Mesothelial cell of epicardium (in vitro differentiated cells): ENCODE measurements around the gene CCN5. TPM values are rescaled to one million over a fixed set of nuclear protein-coding genes. Genes with fewer than 3 reads are reported as not detected.

Experiments
- DNase-seq, 2 experiments: peaks; one replicate each; pipeline ENCODE4 v3.0.0; 2021; ENCODE audit warnings: low spot score in 2 of 2; ENCODE audit not compliant: unreplicated experiment in 2 of 2
- H3K27ac Mint-ChIP-seq: 2 replicates; pipeline ENCODE4 v1.8.0; 2021; ENCODE audit warnings: mixed read lengths
- H3K27me3 Mint-ChIP-seq: 2 replicates; pipeline ENCODE4 v1.8.0; 2021; ENCODE audit warnings: low read depth, mixed read lengths
- H3K36me3 Mint-ChIP-seq: 2 replicates; pipeline ENCODE4 v1.8.0; 2021; ENCODE audit warnings: mixed read lengths
- H3K4me1 Mint-ChIP-seq: 2 replicates; pipeline ENCODE4 v1.8.0; 2021; ENCODE audit warnings: mixed read lengths
- H3K4me3 Mint-ChIP-seq: 2 replicates; pipeline ENCODE4 v1.8.0; 2021; ENCODE audit warnings: mild to moderate bottlenecking, moderate library complexity, mixed read lengths
- H3K9me3 Mint-ChIP-seq: 2 replicates; pipeline ENCODE4 v1.8.0; 2021; ENCODE audit warnings: mixed read lengths
- CTCF ChIP-seq: fragments of 200-600 bp; sonication (generic); IDR thresholded peaks from one replicate; pipeline ENCODE4 v1.5.0; 2021; ENCODE audit warnings: antibody characterized with exemption; ENCODE audit not compliant: unreplicated experiment
- total RNA-seq: library from RNA; stranded (reverse); gene quantifications from 3 replicates; pipeline ENCODE4 v1.2.1, GENCODE V29; 2021

Gene CCN5
- total RNA-seq, 1 donor from 2014 or later = not detected

DNA sequence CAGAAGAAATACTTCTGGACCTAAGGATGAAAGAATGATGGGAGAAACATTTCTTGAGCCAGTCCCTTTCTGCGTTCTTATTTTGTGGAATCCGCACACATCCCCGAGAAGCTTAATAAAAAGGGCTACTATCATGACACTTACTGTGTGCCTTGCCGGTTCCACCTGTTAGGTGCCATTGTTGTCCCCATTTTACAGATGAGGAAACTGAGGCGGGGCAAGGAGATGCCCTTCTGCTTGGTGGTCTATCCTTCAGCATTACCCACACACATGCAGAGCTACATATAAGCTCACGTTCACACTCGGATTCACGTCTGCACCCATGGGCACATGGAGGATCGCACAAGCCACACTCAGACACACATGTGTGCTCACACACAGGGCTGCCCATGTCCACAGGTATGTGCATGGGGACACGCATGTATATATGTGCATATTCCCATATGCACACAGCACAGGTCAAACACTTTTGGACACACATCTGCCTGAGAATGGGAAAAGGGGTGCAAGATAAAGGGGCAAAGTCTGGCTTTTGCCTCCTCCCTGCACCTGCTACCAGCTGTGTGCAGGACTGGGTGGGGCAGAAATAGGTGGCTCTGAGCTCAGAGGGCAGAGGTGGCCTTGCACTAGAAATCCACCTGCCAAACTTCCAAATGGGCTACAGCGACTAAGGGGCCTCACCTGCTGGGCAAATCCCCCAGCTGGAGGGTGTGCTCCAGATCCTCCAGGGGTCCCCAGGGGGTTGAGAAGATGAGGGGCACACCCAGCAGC lies 33.2 kb upstream of the CCN5 start:
- TF ChIP-seq CTCF = no peak
- no peak for DNase-seq
- Mint-ChIP-seq H3K36me3 (no peaks in the 10 kb centered on the region), H3K9me3 (no peaks in the 10 kb centered on the region), H3K4me3 (no peak overlapping the region), H3K4me1 (peaks cover 17% of the 10 kb centered on the region), H3K27ac (no peak overlapping the region), H3K27me3 (no peaks in the 10 kb centered on the region)

GRCh38 chr20:44683263-44684046 lies 31.7 kb upstream of the CCN5 start:
- Mint-ChIP-seq H3K27me3 (no peaks in the 10 kb centered on the region), H3K36me3 (no peaks in the 10 kb centered on the region), H3K9me3 (peaks cover 4% of the 10 kb centered on the region), H3K4me3 (no peak overlapping the region), H3K27ac (no peak overlapping the region), H3K4me1 (peaks cover 13% of the 10 kb centered on the region)
- peak in 1 of 2 experiments; percentile 55 for DNase-seq
- peak; percentile 61 for TF ChIP-seq CTCF

- Mint-ChIP-seq H3K36me3 (no peaks in the 10 kb centered on the region), H3K27ac (no peak overlapping the region), H3K4me1 (peaks cover 5% of the 10 kb centered on the region), H3K9me3 (peaks cover 4% of the 10 kb centered on the region), H3K27me3 (no peaks in the 10 kb centered on the region), H3K4me3 (no peak overlapping the region)
- no peak for TF ChIP-seq CTCF
- DNase-seq = no peak
Measured at GRCh38 chr20:44684047-44684967, 30.9 kb upstream of the CCN5 start.

GRCh38 chr20:44686934-44687333 lies 28.2 kb upstream of the CCN5 start:
- no peak for DNase-seq
- H3K4me3 Mint-ChIP-seq = no peak overlapping the region
- H3K9me3 Mint-ChIP-seq = peaks cover 8% of the 10 kb centered on the region
- H3K36me3 Mint-ChIP-seq = no peaks in the 10 kb centered on the region
- no peaks in the 10 kb centered on the region for H3K27me3 Mint-ChIP-seq
- TF ChIP-seq CTCF = no peak
- peaks cover 5% of the 10 kb centered on the region for H3K4me1 Mint-ChIP-seq
- H3K27ac Mint-ChIP-seq = no peak overlapping the region

DNA sequence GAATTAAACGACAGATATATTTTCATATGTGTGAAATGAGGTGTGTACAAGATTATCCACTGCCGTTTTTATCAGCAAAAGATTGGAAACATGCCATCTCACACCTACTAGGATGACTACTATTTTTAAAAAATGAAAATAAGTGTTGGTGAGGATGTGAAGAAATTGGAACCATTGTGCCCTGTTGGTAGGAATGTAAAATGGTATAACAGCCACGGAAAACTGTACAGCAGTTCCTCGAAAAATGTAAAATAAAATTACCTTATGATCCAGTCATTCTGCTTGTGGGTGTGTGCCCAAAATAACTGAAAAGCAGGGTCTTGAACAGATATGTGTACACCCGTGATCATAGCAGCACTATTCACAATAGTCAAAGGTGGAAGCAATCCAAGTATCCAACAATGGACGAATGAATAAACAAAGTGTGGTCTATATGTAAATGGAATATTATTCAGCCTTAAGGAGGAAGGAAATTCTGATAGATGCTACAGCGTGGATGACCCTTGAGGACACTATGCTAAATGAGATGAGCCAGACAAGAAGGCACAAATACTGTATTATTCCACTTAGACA lies 27.0 kb upstream of the CCN5 start:
- Mint-ChIP-seq H3K4me1 (peaks cover 5% of the 10 kb centered on the region), H3K27me3 (no peaks in the 10 kb centered on the region), H3K27ac (no peak overlapping the region), H3K4me3 (no peak overlapping the region), H3K9me3 (peaks cover 11% of the 10 kb centered on the region), H3K36me3 (no peaks in the 10 kb centered on the region)
- no peak for TF ChIP-seq CTCF
- no peak for DNase-seq
